Breast epithelium (tissue), 3 donors: ENCODE measurements around the gene LRRC45.

ENCODE experiments used
- CTCF ChIP-seq, 3 donors: fragments of 450-650 bp; IDR thresholded peaks; one replicate each; pipeline ENCODE4 v1.5.1; 2016 to 2017; ENCODE audit warnings: antibody characterized with exemption in 3 of 3, mild to moderate bottlenecking in 3 of 3, moderate library complexity in 3 of 3
- POLR2A ChIP-seq: fragments of 450-650 bp; IDR thresholded peaks from one replicate; pipeline ENCODE4 v1.6.1; 2016; ENCODE audit warnings: antibody characterized with exemption, mild to moderate bottlenecking, moderate library complexity

- no peak for TF ChIP-seq CTCF (IDR thresholded peaks at IDR 0.05)
- no peak for TF ChIP-seq POLR2A
Observed at GRCh38 chr17:81978524-81979298, 44.4 kb upstream of the LRRC45 start.
